ENCODE measurements around the gene NUDT3.
"Not testable (repeated sequence)": the region's sequence is repeated elsewhere in the genome, so short reads cannot be mapped to it uniquely, and the experiment has no call there.

Gene NUDT3

DNA sequence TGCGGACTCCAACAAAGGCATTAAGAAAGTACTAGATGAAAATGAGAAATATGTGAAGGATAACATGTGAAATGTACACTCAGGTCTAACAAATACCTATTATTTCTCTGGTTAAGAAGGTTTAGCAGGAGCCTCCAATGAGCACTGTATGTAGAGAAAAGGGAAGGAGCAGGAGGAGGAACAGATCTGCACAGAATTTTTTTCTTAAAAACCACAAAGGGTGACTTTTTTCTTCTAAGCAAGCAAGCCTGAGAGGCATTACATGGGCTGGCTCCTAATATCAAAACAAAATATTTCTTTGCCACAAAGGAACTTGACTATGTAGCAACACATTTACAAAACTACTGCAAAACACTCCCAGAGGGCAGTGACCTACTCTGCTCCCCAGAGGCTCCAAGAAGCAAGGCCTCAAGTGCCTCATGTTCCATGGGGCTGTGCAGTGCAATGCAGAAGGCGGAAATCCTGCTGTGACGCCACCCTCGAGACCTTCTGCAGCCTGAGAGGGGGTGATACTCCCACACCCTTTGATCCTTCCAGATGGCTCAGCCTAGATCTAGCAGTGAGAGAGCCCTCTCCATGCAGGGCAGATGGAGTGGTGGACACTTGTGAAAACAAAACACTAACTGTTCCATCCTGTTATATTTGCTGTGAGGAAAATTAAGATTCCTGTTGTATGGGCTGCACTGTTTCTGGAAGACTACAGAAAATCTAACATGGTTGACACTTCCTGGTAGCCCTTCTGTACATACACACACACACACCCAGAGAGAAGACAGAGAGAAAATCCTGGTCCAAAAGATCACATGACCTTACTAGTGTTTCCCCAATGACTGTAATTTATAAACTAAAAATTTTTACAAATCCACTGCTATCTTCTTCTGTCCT is 107.7 kb downstream of the NUDT3 start:
- peak in 10 of 14 donors; percentile 5 to 48 (median 32) for DNase-seq

DNA sequence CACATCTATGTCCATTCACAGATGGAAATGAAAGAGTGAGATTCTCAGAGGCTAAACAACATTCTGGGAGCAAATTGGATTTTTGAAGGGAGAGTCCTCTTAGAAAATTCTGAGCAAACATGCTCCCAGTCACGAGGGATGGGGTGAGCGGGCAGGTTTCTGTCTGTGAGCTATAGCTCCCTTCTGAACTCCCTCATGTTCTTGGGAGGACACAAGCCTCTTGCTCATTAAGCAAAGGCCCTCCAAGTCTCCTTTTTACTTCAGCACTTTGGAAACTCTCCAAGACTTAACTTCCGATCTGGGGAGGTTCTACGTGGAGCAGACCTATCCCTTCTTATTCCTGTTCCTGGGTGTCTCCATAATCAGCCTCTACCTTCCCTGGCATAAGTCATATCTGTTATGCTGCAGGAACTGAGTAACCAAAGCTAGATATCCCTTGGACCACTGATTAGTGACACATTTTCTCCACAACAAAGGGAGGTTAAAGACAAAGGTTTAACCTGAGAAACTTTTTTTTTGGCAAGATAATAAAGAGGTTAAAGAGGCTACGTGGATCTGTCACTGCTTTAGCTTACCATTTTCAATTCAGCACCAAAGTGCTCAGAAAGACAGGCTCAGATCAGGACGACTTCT is 110.7 kb downstream of the NUDT3 start:
- no peak for DNase-seq

DNA sequence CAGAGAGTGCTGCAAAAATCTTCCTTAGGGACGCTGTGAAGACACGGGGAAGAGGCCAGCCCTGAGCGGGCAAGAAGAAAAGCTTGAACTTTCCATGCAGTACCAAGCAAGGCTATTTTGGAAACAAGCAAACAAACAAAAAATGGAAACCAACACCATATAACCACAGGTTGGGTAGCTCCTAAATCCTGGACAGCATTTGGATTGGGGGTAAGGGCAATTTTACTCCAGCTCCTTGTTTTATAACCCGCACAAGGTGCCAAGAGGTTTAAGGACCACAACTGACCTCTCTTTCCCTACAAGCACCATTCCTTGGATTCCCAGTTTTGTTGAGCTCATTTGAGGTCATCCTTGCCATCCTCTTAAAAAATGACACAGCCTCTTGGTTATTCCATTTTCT is 112.3 kb downstream of the NUDT3 start:
- DNase-seq = no peak

DNA sequence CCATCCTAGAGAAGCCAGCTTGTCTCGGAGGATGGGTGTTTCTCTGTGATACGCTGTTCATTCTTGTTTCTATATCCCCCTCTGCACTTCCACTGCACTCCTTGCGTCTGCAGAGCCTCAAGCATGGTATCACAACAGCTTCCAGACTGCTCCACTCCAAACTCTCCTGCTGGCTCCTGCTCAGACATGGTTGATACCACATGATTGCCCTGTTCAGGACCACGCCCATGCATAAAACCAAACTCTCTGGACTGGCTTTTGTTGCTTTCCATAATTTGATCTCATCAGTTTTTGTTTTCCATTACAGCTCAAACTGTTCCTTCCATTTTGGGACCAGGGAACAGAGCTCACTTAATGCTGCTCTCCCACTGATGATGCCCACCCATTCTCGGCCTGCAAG is 113.6 kb downstream of the NUDT3 start:
- no peak for DNase-seq

DNA sequence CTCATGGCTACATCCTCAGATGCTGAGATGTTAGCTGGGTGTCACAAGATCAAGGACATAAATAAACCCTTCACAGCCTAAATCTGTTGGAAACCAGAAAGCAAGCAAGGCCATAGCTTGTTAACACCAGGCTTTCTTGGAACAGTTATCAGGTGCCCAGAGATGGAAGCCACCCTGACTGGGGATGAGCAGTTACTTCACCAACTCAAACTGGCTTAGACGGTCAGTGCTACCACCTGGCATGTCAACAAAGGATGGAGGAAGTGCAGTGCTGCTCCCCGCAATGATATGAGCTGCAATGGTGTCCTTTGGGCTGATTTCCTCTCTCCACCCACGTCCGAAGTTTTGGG is 114.7 kb downstream of the NUDT3 start:
- no peak for DNase-seq

DNA sequence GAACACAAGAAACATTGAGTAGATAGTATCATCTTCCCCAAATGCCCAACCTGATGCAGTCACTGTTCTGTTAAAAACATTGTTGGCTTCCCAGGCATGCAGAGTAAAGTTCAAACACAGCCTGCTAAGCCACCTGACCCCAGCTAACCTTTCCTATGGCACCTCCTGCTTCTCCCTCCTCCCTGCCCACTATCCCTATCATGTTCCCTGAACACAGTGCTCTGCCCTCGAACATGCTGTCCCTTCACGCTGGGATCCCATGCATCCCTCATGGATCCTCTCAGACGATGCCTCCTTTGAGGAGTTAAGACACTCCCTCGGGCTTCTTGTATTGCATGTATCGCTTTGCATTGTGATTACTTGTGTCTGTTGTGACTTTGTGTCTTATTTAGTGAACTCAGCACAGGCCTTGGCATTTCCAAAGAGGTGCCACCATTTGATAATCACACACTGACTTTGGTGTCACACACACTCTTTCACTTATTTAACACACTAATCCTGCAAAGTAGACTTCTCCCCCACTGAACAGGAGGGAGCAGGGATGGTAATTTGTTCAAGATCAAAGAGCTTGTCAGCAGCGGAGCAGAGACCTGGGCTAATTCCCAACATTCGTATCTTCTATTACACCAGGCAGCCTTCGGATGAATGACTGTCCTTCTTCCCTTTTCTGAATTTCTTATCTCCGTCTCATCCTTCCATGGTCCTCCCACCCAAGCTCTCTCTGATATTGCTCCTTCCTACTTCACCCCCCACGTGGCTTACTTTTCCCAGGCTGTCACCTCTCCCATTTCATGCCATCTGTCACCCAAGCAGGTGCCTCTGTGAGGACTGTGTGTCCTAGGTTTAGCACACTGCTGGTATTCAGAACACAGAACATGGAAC is 115.3 kb downstream of the NUDT3 start:
- peak in 1 of 14 donors; percentile 73 for DNase-seq

DNA sequence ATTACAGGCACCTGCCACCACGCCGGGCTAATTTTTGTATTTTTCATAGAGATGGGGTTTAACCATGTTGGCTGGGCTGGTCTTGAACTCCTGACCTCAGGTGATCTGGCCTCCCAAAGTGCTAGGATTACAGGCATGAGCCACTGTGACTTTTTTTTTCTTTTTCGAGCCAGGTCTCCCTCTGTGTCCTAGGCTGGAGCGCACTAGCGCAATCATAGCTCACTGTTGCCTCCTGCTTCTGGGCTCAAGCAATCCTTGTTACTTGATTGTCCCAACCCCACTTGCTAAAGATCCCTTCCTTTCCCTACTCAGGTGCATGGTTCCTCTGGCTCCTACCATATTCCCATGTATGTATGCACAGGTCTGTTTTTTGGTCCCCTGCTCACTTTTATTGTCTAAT is 116.3 kb downstream of the NUDT3 start:
- DNase-seq = no peak

DNA sequence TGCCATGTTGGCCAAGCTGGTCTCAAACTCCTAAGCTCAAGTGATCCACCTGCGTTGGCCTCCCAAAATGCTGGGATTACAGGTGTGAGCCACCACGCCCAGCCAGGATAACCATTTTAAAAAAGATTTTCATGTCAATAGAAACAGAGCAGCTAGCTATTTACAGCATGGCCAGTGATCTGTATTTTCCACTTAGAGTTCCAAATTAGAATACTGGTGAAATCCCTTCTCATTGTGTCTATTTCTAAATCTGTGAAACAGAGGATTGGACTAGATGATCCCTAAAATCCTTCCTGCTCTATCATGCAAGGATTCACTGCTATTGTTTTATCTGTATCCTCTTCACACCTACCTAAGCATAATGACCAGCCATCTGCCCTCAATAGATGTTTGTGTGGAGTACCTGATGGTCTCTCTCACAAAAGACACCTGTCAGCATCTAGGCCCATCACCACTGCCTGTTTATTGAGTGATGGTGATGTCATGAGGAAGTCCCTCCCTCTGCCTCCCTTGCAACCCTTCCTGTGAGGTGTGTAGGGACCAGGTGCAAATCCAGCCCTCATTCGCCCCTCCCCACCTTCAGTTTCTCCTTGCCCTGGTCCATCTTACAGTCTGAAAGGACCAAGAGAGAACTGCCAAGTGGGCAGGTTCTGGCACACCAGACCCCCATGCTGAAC is 117.2 kb downstream of the NUDT3 start:
- DNase-seq = no peak

DNA sequence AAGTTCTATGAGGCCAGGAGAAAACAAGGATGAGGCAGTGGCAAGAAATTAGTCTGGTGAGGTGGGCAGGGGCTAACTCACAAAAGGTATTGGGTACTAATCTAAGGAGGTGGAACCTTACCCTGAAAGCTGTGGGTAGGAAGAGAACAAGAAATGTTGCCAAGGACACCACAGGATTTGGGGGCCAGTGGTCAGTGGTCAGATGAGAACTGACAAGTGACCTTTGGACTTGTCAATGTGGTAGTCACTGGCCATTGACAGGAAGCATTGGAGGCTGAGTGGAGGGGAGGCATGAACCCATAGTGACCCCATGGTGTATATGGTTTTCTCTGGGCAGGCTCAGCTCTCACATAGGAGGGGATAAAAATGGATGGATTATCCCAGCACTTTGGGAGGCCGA is 118.3 kb downstream of the NUDT3 start:
- DNase-seq = no peak

DNA sequence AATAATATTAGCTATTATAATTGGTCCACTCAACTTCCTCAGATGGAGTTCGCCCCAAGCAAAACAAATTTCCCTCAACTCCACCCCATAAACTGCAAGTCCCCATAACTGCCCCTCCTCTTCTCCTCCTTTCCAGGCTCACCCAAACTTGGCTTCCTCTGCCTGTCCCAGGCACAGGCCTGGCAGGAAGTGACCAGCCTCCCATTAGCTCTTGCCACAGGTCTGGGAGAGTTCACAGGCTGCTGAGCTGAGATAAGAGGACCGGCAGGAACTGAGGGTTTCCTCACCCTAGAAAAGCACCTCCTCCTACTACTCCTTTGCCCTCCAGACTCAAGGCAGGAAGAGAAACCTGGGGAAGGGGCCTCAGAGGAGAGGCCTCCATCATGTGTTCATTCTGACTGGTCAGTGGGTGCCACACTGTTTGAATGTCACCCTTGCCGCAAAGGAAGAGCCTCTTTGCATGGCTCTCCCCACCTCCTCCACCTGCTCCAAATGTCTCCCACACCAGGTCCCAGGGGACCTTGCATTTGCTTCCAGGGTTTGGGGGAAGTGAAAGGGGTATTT is 119.1 kb downstream of the NUDT3 start:
- DNase-seq = no peak

DNA sequence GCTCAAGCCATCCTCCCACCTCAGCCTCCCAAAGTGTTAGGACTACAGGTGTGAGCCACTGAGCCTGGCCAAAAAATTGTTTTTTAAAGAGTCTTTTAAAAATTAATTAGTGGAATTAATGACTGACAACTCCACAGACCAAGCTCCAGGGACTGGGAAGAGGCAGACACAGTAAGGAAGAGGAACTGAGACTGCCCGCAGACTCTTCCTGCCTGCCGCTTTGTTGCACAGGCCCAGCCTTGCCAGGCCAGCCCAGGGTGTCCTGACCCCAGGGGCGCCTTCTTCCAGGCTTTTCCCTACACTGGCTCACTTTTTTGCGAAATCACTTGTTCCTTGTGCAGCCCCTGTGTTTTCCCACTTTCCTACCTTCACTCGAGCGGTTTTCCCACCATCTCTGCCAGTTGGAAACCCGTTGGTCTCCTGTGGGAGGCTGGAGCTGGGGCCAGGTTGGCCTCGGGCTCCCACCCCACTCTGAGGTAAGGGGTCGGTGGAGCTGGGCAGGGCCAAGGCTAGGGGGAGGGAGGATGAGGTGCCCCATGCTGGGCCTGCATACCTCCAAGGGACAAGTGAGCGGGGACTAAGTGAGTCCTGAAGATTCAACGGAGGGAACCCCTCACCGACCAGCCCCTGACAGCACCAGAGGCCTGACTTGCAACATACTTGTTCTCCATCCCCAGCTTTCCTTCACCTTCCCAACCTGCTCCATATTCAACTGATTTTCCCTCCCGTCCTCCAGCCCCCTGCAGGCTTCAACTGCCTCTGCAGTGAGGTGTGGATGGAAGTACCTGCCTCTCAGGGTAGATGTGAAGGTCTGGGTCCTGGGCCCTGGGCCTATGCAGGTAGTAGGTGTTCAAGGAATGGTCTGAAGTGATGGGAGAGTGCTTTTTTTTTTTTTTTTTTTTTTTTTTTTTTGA is 120.2 kb downstream of the NUDT3 start:
- peak in 2 of 14 donors; percentile 9 to 32 for DNase-seq

DNA sequence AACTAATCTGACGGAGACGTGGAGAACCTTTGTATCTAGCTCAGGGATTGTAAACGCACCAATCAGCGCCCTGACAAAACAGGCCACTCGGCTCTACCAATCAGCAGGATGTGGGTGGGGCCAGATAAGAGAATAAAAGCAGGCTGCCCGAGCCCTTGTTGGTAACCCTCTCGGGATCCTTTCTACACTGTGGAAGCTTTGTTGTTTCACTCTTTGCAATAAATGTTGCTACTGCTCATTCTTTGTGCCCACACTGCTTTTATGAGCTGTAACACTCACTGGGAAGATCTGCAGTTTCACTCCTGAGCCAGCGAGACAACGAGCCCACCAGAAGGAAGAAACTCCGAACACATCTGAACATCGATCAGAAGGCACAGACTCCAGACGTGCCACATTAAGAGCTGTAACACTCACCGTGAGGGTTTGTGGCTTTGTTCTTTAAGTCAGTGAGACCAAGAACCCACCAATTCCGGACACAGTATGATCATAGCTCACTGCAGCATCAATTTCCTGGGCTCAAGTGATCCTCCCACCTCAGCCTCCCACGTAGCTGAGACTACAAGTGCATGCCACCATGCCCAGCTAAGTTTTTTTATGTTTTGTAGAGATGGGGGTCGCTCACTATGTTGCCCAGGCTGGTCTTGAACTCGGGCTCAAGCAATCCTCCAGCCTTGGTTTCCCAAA is 122.7 kb downstream of the NUDT3 start:
- not testable (repeated sequence) for DNase-seq

DNA sequence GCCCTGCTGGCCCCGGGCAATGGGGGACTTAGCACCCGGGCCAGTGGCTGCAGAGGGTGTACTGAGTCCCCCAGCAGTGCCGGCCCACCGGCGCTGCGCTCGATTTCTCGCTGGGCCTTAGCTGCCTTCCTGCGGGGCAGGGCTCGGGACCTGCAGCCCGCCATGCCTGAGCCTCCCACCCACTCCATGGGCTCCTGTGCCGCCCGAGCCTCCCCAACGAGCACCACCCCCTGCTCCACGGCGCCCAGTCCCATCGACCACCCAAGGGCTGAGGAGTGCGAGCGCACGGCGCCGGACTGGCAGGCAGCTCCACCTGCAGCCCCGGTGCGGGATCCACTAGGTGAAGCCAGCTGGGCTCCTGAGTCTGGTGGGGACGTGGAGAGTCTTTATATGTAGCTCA is 123.3 kb downstream of the NUDT3 start:
- DNase-seq = not testable (repeated sequence)

DNA sequence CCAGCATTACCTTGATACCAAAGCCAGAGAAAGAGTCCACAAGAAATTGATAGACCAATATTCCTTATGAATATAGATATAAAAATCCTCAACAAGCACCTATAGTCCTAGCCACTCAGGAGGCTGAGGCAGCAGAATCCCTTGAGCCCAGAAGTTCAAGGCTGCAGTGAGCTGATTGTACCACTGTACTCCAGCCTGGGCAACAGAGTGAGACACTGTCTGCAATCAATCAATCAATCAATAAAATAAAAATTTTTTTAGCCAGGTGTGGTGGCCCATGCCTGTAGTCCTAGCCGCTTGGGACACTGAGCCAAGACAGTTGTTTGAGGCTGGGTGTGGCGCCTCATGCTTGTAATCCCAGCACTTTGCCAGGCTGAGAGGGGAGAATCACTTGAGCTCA is 124.7 kb downstream of the NUDT3 start:
- DNase-seq = no peak

DNA sequence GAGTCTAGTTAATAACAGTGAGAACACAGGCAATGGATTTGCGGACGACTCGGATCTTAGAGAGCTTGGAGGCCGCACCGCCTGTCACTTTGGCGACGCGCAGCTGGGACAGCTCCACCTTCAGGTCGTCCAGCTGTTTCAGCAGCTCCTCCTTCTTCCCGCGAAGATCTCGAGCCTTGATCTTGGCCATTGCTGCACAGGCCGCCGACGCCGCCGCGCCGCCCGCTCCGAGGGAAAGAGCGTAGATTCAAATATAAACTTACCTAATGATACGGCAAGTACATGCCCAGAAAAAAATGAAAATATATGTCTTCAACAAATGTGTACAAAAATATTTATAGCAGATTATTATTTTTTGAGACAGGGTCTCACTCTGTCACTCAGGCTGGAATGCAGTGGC is 129.0 kb downstream of the NUDT3 start:
- not testable (repeated sequence) for DNase-seq

DNA sequence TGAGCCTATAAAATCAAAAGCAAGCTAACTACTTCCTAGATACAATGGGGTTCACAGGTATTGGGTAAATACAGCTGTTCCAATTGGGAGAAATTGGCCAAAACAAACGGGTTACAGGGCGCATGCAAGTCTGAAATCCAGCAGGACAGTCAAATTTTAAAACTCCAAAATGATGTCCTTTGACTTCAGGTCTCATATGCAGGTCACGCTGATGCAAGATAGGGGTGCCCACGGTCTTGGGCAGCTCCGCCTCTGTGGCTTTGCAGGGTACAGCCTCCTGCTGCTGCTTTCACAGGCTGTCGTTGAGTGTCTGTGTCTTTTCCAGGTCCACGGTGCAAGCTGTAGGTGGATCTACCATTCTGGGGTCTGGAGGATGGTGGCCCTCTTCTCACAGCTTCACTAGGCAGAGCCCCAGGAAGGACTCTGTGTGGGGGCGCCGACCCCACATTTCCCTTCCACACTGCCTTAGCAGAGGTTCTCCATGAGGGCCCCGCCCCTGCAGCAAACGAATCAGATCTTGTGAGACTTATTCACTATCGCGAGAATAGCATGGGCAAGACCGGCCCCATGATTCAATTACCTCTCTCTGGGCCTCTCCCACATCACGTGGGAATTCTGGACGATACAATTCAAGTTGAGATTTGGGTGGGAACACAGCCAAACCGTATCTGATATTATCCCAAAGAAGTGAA is 131.7 kb downstream of the NUDT3 start:
- DNase-seq = no peak

DNA sequence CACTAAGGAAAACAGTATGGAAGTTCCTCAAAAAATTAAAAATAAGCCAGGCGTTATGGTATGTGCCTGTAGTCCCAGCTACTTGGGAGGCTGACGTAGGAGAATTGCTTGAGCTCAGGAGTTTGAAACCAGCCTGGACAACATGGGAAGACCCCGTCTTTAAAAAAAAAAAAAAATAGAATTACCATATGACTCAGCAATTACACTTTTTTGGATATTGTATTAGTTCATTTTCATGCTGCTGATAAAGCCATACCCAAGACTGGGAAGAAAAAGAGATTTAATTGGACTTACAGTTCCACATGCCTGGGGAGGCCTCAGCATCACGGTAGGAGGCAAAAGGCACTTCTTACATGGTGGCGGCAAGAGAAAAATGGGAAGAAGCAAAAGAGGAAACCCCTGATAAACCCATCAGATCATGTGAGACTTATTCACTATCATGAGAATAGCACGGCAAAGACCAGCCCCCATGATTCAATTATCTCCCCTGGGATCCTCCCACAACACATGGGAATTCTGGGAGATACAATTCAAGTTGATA is 132.9 kb downstream of the NUDT3 start:
- DNase-seq = no peak

DNA sequence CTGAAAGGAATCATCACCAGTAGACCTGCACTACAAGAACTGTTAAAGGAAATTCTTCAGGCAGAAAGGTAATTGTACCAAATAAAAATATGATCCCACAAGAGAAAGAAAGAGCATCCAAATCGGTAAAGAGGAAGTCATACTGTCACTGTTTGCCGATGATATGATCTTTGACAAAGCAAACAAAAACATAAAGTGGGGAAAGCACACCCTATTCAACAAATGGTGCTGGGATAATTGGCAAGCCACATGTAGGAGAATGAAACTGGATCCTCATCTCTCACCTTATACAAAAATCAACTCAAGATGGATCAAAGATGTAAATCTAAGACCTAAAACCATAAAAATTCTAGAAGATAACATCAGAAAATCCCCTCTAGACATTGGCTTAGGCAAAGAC is 140.1 kb downstream of the NUDT3 start:
- DNase-seq = not testable (repeated sequence)

DNA sequence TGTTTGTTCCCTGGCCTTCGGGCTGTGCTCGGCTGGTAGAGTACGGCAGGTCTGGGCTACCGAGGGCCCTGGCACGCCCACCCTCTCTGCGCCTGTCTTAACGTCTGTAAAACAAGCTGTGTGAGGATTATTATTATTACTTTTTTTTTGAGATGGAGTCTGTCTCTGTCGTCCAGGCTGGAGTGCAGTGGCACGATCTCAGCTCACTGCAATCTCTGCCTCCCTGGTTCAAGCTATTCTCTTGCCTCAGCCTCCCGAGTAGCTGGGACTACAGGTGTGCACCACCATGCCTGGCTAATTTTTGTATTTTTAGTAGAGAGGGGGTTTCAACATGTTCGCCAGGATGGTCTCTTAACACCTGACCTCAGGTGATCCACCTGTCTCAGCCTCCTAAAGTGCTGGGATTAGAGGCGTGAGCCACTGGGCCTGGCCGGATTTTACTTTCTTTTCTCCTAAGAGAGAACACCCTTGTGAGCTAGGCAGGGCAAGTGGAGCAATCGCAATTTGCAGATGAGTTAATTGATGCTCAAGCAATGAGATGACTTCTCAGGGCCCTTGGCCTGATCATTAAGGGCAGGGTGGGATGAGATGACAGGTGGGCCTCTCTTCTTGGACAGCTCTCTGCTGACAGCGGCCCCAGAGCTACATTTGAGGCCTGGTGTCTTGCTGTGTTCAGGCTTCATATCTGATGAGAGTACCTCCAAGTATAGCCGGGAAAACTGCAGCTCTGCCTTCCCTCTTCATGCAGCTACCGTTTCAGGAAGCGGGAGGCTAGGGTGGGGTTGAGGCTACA is 142.8 kb downstream of the NUDT3 start:
- peak in 1 of 14 donors; percentile 67 for DNase-seq
